IMR-90 (cell line): ENCODE results near the gene KCTD5. TPM values are rescaled to one million over a fixed set of nuclear protein-coding genes. Genes with fewer than 3 reads are reported as not detected.

Experiments used
- BHLHE40 ChIP-seq: fragments of 150-350 bp; IDR thresholded peaks from 2 replicates; pipeline ENCODE4 v1.6.1; 2016; ENCODE audit warnings: mild to moderate bottlenecking, low read depth, low read length
- MAFK ChIP-seq: IDR thresholded peaks from 2 replicates; pipeline ENCODE4 v1.6.1; 2012; ENCODE audit warnings: low read depth, low read length, improper control_type of control experiment
- MXI1 ChIP-seq: IDR thresholded peaks from 2 replicates; pipeline ENCODE4 v1.6.1; 2012; ENCODE audit warnings: low read depth, mild to moderate bottlenecking, low read length, moderate library complexity, borderline replicate concordance
- RAD21 ChIP-seq: IDR thresholded peaks from 2 replicates; pipeline ENCODE4 v1.6.1; 2012; ENCODE audit warnings: low read length, improper control_type of control experiment
- USF2 ChIP-seq: fragments of 150-350 bp; IDR thresholded peaks from 2 replicates; pipeline ENCODE4 v1.6.1; 2017; ENCODE audit warnings: mild to moderate bottlenecking, antibody characterized with exemption, low read length, low read depth
- polyA plus RNA-seq, 3 experiments: library from polyadenylated mRNA; depleted of rRNA; stranded (reverse); fragments of >200 nt; gene quantifications; 2 replicates each; pipeline ENCODE4 v1.2.3, GENCODE V29; 2012; ENCODE audit warnings: low replicate concordance in 1 of 3
- total RNA-seq: library from RNA; depleted of rRNA; stranded (reverse); fragments of >200 nt; gene quantifications from 2 replicates; pipeline ENCODE4 v1.2.3, GENCODE V29; 2012

Gene KCTD5
- total and polyA plus RNA-seq, 2 of the 4 experiments (the other 2 are of a cell fraction), result 17.2 to 56.2 TPM

GRCh38 chr16:2682209-2683021, at the start of gene KCTD5 (continued):
- TF ChIP-seq MAFK, result no peak
- TF ChIP-seq RAD21, result no peak
- peak; percentile 92 for TF ChIP-seq USF2
- no peak for TF ChIP-seq BHLHE40
- TF ChIP-seq MXI1, result peak; percentile 89
